Measurements from ENCODE around the gene PSTPIP2.
"Not testable (repeated sequence)": the region's sequence is repeated elsewhere in the genome, so short reads cannot be mapped to it uniquely, and the experiment has no call there.

The PSTPIP2 gene

GRCh38 chr18:46070232-46070631 is 1.8 kb downstream of the PSTPIP2 start:
- DNase-seq (ENCODE audit: low spot score) = no peak

GRCh38 chr18:46069524-46069923 is 2.5 kb downstream of the PSTPIP2 start:
- DNase-seq (ENCODE audit: low spot score) = no peak

GRCh38 chr18:46068763-46069162 is 3.3 kb downstream of the PSTPIP2 start:
- DNase-seq (ENCODE audit: low spot score) = no peak

- DNase-seq (ENCODE audit: low spot score) = no peak
Measured at GRCh38 chr18:46067438-46068007, 4.5 kb downstream of the PSTPIP2 start.

- no peak for DNase-seq (ENCODE audit: low spot score)
Measured at GRCh38 chr18:46062781-46063180, 9.3 kb downstream of the PSTPIP2 start.

- no peak for DNase-seq (ENCODE audit: low spot score)
Measured at GRCh38 chr18:46061796-46062195, 10.3 kb downstream of the PSTPIP2 start.

GRCh38 chr18:46061387-46061786 is 10.7 kb downstream of the PSTPIP2 start:
- DNase-seq (ENCODE audit: low spot score) = no peak

GRCh38 chr18:46060359-46060841 is 11.7 kb downstream of the PSTPIP2 start:
- no peak for DNase-seq (ENCODE audit: low spot score)

GRCh38 chr18:46055838-46056230 is 16.2 kb downstream of the PSTPIP2 start:
- DNase-seq (ENCODE audit: low spot score) = no peak

- no peak for DNase-seq (ENCODE audit: low spot score)
Measured at GRCh38 chr18:46054956-46055837, 16.9 kb downstream of the PSTPIP2 start.

- DNase-seq (ENCODE audit: low spot score) = no peak
Measured at GRCh38 chr18:46053368-46054095, 18.5 kb downstream of the PSTPIP2 start.

- peak; percentile 68 for DNase-seq (ENCODE audit: low spot score)
Measured at GRCh38 chr18:46051731-46052461, 20.2 kb downstream of the PSTPIP2 start.

GRCh38 chr18:46050268-46050667 is 21.8 kb downstream of the PSTPIP2 start:
- no peak for DNase-seq (ENCODE audit: low spot score)

GRCh38 chr18:46048641-46049040 is 23.4 kb downstream of the PSTPIP2 start:
- no peak for DNase-seq (ENCODE audit: low spot score)

- not testable (repeated sequence) for DNase-seq (ENCODE audit: low spot score)
Measured at GRCh38 chr18:46047369-46047768, 24.7 kb downstream of the PSTPIP2 start.

- DNase-seq (ENCODE audit: low spot score) = no peak
Measured at GRCh38 chr18:46046688-46047087, 25.4 kb downstream of the PSTPIP2 start.

- DNase-seq (ENCODE audit: low spot score) = no peak
Measured at GRCh38 chr18:46046126-46046525, 25.9 kb downstream of the PSTPIP2 start.

GRCh38 chr18:46042571-46043123 is 29.4 kb downstream of the PSTPIP2 start:
- peak; percentile 21 for DNase-seq (ENCODE audit: low spot score)

GRCh38 chr18:46040747-46041104 is 31.3 kb downstream of the PSTPIP2 start:
- DNase-seq (ENCODE audit: low spot score) = no peak

GRCh38 chr18:46040033-46040746 is 31.9 kb downstream of the PSTPIP2 start:
- no peak for DNase-seq (ENCODE audit: low spot score)
